ENCODE data around the gene MAP3K5. TPM values are rescaled to one million over a fixed set of nuclear protein-coding genes. Genes with fewer than 3 reads are reported as not detected.
"Not testable (repeated sequence)": the region's sequence is repeated elsewhere in the genome, so short reads cannot be mapped to it uniquely, and the experiment has no call there.

Gene MAP3K5
- total RNA-seq, 1 donor from 2014 or later = 0.02 TPM

GRCh38 chr6:136587527-136587926 is 204.8 kb downstream of the MAP3K5 start:
- Mint-ChIP-seq H3K9me3 (no peaks in the 10 kb centered on the region), H3K36me3 (no peaks in the 10 kb centered on the region)
- TF ChIP-seq EZH2phosphoT487 (IDR thresholded peaks at IDR 0.05) = no peak
- no peak for TF ChIP-seq CTCF (IDR thresholded peaks at IDR 0.05)
- no peak for TF ChIP-seq EZH2 (IDR thresholded peaks at IDR 0.05)

GRCh38 chr6:136586295-136586694 is 206.0 kb downstream of the MAP3K5 start:
- no peak overlapping the region for H3K27ac Mint-ChIP-seq

More at GRCh38 chr6:136587527-136587926, 204.8 kb downstream of the MAP3K5 start:
- Histone ChIP-seq H3K4me2 (no peak overlapping the region), H2AFZ (replicated peaks) (no peak overlapping the region), H3K4me3 (no peak overlapping the region), H3K79me2 (ENCODE audit: low read depth) (no peaks in the 10 kb centered on the region), H3K4me1 (no peaks in the 10 kb centered on the region), H3K27ac (no peak overlapping the region), H3K27me3 (no peaks in the 10 kb centered on the region), H3K9ac (no peak overlapping the region), H4K20me1 (ENCODE audit: low read depth) (no peaks in the 10 kb centered on the region), H3K9me3 (ENCODE audit: low read depth) (no peaks in the 10 kb centered on the region), H3K36me3 (no peaks in the 10 kb centered on the region), H3F3A (ENCODE audit: low read depth) (no peaks in the 10 kb centered on the region)
- H3K4me3 Mint-ChIP-seq = no peak overlapping the region
- H3K27ac Mint-ChIP-seq = no peak overlapping the region
- H3K27me3 Mint-ChIP-seq (ENCODE audit: insufficient read depth, low read depth) = peaks cover 2% of the 10 kb centered on the region
- no peak for DNase-seq (ENCODE audit: low spot score)
- H3K4me1 Mint-ChIP-seq = no peaks in the 10 kb centered on the region

GRCh38 chr6:136585523-136585922 is 206.8 kb downstream of the MAP3K5 start:
- not testable (repeated sequence) for H3K36me3 Mint-ChIP-seq; H3K27ac Mint-ChIP-seq; H4K20me1 ChIP-seq (ENCODE audit: low read depth); H3K4me1 Mint-ChIP-seq; H3K27me3 Mint-ChIP-seq (ENCODE audit: insufficient read depth, low read depth); H3K27me3 ChIP-seq; DNase-seq (ENCODE audit: low spot score); H2AFZ ChIP-seq (replicated peaks); H3K27ac ChIP-seq; H3K9me3 Mint-ChIP-seq; H3K4me3 ChIP-seq; H3K4me3 Mint-ChIP-seq; H3K36me3 ChIP-seq; H3K4me1 ChIP-seq; H3K79me2 ChIP-seq (ENCODE audit: low read depth); H3K4me2 ChIP-seq; H3K9ac ChIP-seq; H3K9me3 ChIP-seq (ENCODE audit: low read depth); H3F3A ChIP-seq (ENCODE audit: low read depth)

More at GRCh38 chr6:136586295-136586694, 206.0 kb downstream of the MAP3K5 start:
- Histone ChIP-seq H3K36me3 (no peaks in the 10 kb centered on the region), H3K9me3 (ENCODE audit: low read depth) (no peaks in the 10 kb centered on the region), H3K27me3 (no peaks in the 10 kb centered on the region), H3K4me3 (no peak overlapping the region), H3K4me2 (no peak overlapping the region), H3K9ac (no peak overlapping the region), H3K4me1 (no peaks in the 10 kb centered on the region), H3K79me2 (ENCODE audit: low read depth) (no peaks in the 10 kb centered on the region), H2AFZ (replicated peaks) (no peak overlapping the region), H3F3A (ENCODE audit: low read depth) (no peaks in the 10 kb centered on the region), H3K27ac (no peak overlapping the region), H4K20me1 (ENCODE audit: low read depth) (no peaks in the 10 kb centered on the region)
- no peak overlapping the region for H3K4me3 Mint-ChIP-seq
- no peak for DNase-seq (ENCODE audit: low spot score)
- no peaks in the 10 kb centered on the region for H3K9me3 Mint-ChIP-seq
- H3K36me3 Mint-ChIP-seq = no peaks in the 10 kb centered on the region
- no peaks in the 10 kb centered on the region for H3K4me1 Mint-ChIP-seq
- peaks cover 2% of the 10 kb centered on the region for H3K27me3 Mint-ChIP-seq (ENCODE audit: insufficient read depth, low read depth)
- TF ChIP-seq CTCF (IDR thresholded peaks at IDR 0.05) = no peak
- TF ChIP-seq EZH2 (IDR thresholded peaks at IDR 0.05) = no peak
- no peak for TF ChIP-seq EZH2phosphoT487 (IDR thresholded peaks at IDR 0.05)

- H3K9ac ChIP-seq = not testable (repeated sequence)
These were observed 208.0 kb downstream of the MAP3K5 start for GRCh38 chr6:136584290-136584689.

More at GRCh38 chr6:136584290-136584689, 208.0 kb downstream of the MAP3K5 start:
- H3K4me3 ChIP-seq; H3K27ac ChIP-seq; H3F3A ChIP-seq (ENCODE audit: low read depth); H3K4me2 ChIP-seq; H3K36me3 Mint-ChIP-seq; H3K79me2 ChIP-seq (ENCODE audit: low read depth); H3K27ac Mint-ChIP-seq; H4K20me1 ChIP-seq (ENCODE audit: low read depth); H3K4me1 ChIP-seq; H3K27me3 ChIP-seq; H3K4me1 Mint-ChIP-seq; H3K36me3 ChIP-seq; H3K9me3 ChIP-seq (ENCODE audit: low read depth); DNase-seq (ENCODE audit: low spot score); H3K4me3 Mint-ChIP-seq; H2AFZ ChIP-seq (replicated peaks); H3K27me3 Mint-ChIP-seq (ENCODE audit: insufficient read depth, low read depth); H3K9me3 Mint-ChIP-seq: not testable (repeated sequence)
